HFFc6 (cell line): ENCODE results near the gene TRIM41. TPM values are rescaled to one million over a fixed set of nuclear protein-coding genes. Genes with fewer than 3 reads are reported as not detected.
"Not testable (repeated sequence)": the region's sequence is repeated elsewhere in the genome, so short reads cannot be mapped to it uniquely, and the experiment has no call there.

Experiments
- DNase-seq: peaks from one replicate; pipeline ENCODE4 v3.0.0-alpha.2; 2018
- H3K27ac Mint-ChIP-seq: 2 replicates; pipeline ENCODE4 v1.8.0; 2020; ENCODE audit warnings: mild to moderate bottlenecking, mixed read lengths
- H3K27me3 Mint-ChIP-seq: 2 replicates; pipeline ENCODE4 v1.8.0; 2021; ENCODE audit warnings: mild to moderate bottlenecking, moderate library complexity, mixed read lengths; ENCODE audit not compliant: insufficient read depth
- H3K36me3 Mint-ChIP-seq: 2 replicates; pipeline ENCODE4 v1.8.0; 2021; ENCODE audit warnings: low read depth, mixed read lengths
- H3K4me1 Mint-ChIP-seq: 2 replicates; pipeline ENCODE4 v1.8.0; 2020; ENCODE audit warnings: low read depth, mixed read lengths
- H3K4me3 Mint-ChIP-seq: 2 replicates; pipeline ENCODE4 v1.8.0; 2020; ENCODE audit warnings: mild to moderate bottlenecking, moderate library complexity, mixed read lengths
- H3K9me3 Mint-ChIP-seq: 2 replicates; pipeline ENCODE4 v1.8.0; 2020; ENCODE audit warnings: mild to moderate bottlenecking, mixed read lengths
- CTCF ChIP-seq: fragments of 200-600 bp; sonication (generic); IDR thresholded peaks from 2 replicates; pipeline ENCODE4 v1.5.0; 2021; ENCODE audit warnings: antibody characterized with exemption, mild to moderate bottlenecking
- total RNA-seq, 6 experiments: library from RNA; stranded (reverse); fragmentation: NEBNext Ultra II Directional; extraction: Animal tissue kit (Norgen Biotek cat#: 25700); gene quantifications; 2 replicates in 1 of 6; 3 replicates in 5 of 6; pipeline ENCODE4 v1.2.3, GENCODE V29; 2021

Gene TRIM41
- total RNA-seq, 6 experiments from 2014 or later = 20.3 to 24.0 (median 22.5) TPM

GRCh38 chr5:181212080-181212479 lies 11.0 kb upstream of the TRIM41 start:
- Mint-ChIP-seq H3K27me3 (peaks cover 12% of the 10 kb centered on the region), H3K9me3 (no peaks in the 10 kb centered on the region; the same call in 1 of the 2 replicates), H3K4me3 (no peak overlapping the region), H3K4me1 (peaks cover 19% of the 10 kb centered on the region), H3K27ac (no peak overlapping the region), H3K36me3 (no peaks in the 10 kb centered on the region)
- DNase-seq = no peak
- TF ChIP-seq CTCF = no peak

GRCh38 chr5:181212934-181213333 lies 10.1 kb upstream of the TRIM41 start:
- Mint-ChIP-seq H3K27me3 (peaks cover 11% of the 10 kb centered on the region), H3K9me3 (no peaks in the 10 kb centered on the region), H3K4me1 (peaks cover 19% of the 10 kb centered on the region), H3K36me3 (no peaks in the 10 kb centered on the region), H3K27ac (no peak overlapping the region), H3K4me3 (no peak overlapping the region)
- no peak for TF ChIP-seq CTCF
- no peak for DNase-seq

GRCh38 chr5:181214249-181214648 lies 8.8 kb upstream of the TRIM41 start:
- Mint-ChIP-seq H3K27me3 (peaks cover 19% of the 10 kb centered on the region), H3K4me1 (peaks cover 16% of the 10 kb centered on the region)
- not testable (repeated sequence) for DNase-seq, H3K36me3 Mint-ChIP-seq, H3K27ac Mint-ChIP-seq, H3K4me3 Mint-ChIP-seq, H3K9me3 Mint-ChIP-seq

GRCh38 chr5:181215997-181216989 lies 6.8 kb upstream of the TRIM41 start:
- Mint-ChIP-seq H3K4me1 (peaks cover 20% of the 10 kb centered on the region), H3K36me3 (no peaks in the 10 kb centered on the region), H3K4me3 (peak overlapping the region; percentile 86), H3K27ac (peak overlapping the region; percentile 68), H3K9me3 (no peaks in the 10 kb centered on the region), H3K27me3 (peaks cover 19% of the 10 kb centered on the region)
- TF ChIP-seq CTCF = no peak
- no peak for DNase-seq

DNA sequence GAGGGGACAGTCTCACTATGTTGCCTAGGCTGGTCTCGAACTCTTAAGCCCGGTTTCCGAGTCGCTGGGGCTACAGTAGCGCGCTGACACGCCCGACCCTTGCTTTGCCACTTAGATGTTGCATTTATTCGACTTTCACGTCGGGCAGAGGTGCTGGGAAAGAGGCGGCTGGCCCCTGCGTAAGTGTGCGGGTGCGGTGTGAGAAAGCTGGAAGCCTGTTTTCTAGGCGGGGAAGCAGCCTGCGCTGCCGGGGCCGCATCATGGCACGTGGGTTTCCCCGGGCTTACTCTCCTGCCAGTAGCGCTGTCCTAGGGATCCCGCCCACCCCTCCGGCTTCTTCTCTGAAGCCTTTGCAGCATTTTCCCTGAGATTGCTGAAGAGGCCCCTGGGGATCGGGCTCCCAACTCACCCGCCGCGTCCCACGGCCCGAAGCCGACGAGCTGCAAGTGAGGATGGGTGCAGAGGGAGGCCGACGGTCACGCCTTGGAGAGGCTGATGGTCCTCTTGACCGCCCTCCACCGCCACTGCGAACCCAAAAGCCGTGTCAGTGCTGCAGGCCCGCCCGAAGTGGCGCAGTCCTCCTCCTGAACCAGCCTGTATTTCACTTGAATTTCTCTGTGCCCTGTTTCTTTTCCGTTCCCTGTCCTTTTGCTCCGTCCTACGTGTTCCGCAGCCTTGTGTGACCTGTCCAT lies 5.8 kb upstream of the TRIM41 start:
- no peak for TF ChIP-seq CTCF
- peak overlapping the region; percentile 86 for H3K4me3 Mint-ChIP-seq
- no peaks in the 10 kb centered on the region for H3K36me3 Mint-ChIP-seq
- peak; percentile 63 for DNase-seq
- H3K9me3 Mint-ChIP-seq = no peaks in the 10 kb centered on the region; the same call in 1 of the 2 replicates
- peaks cover 24% of the 10 kb centered on the region for H3K27me3 Mint-ChIP-seq
- peak overlapping the region; percentile 83 for H3K27ac Mint-ChIP-seq
- peaks cover 24% of the 10 kb centered on the region for H3K4me1 Mint-ChIP-seq

DNA sequence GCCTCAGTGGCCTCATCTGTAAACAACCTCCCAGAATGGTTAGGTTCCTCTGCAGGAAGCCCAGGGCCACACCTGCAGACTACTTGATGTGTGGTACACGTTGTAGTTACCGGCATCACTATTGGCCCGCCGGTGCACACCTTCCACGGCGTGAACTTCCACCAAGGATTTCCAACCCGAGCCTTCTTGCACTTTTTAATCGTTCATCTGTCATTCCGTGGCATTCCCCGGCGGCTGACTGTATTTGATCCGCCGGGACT lies 5.3 kb upstream of the TRIM41 start:
- Mint-ChIP-seq H3K36me3 (no peaks in the 10 kb centered on the region), H3K9me3 (no peaks in the 10 kb centered on the region; the same call in 1 of the 2 replicates), H3K4me3 (peak overlapping the region; percentile 86), H3K27me3 (peaks cover 28% of the 10 kb centered on the region), H3K4me1 (peaks cover 27% of the 10 kb centered on the region), H3K27ac (peak overlapping the region; percentile 83)
- DNase-seq = no peak
- no peak; the same call in 1 of the 2 replicates for TF ChIP-seq CTCF
